Endothelial cell of umbilical vein (primary cell): ENCODE measurements around the gene ATAD1. TPM values are rescaled to one million over a fixed set of nuclear protein-coding genes. Genes with fewer than 3 reads are reported as not detected.
"Not testable (repeated sequence)": the region's sequence is repeated elsewhere in the genome, so short reads cannot be mapped to it uniquely, and the experiment has no call there.

Experiments used
- BruUV-seq: library from RNA; stranded (reverse); fragments of 400-500 nt; replicated peaks from 2 replicates; lab custom pipeline; 2021; lab: Mats Ljungman, UMichigan
- CTCF ChIA-PET: fragments of 300-600, 350-600 bp; sonication (Branson Sonifier 250); formaldehyde crosslinking; loops from one replicate; lab custom pipeline; 2021; ENCODE audit warnings: antibody characterized with exemption, inconsistent platforms; lab: Charles Lee
- POLR2A ChIA-PET: fragments of 300-600, 350-600 bp; sonication (Branson Sonifier 250); formaldehyde crosslinking; loops from one replicate; lab custom pipeline; 2021; ENCODE audit warnings: antibody characterized with exemption, inconsistent platforms; lab: Charles Lee
- DNase-seq: peaks from one replicate; pipeline ENCODE4 v3.0.0-alpha.2; 2011; ENCODE audit warnings: low read depth, low spot score
- FAIRE-seq: peaks from 2 replicates; lab custom pipeline; 2011; peaks lifted over from hg19 to GRCh38; lab: Jason Lieb, UNC
- H2AFZ ChIP-seq: 2 replicates; pipeline ENCODE4 v1.6.0; 2012; ENCODE audit warnings: low read depth, low read length, control low read depth, inconsistent platforms
- H3K27ac ChIP-seq: 2 replicates; pipeline ENCODE4 v1.5.1; 2011; ENCODE audit warnings: low read depth, mild to moderate bottlenecking, control low read depth, low read length, moderate library complexity; ENCODE audit not compliant: insufficient read depth
- H3K27me3 ChIP-seq, 2 experiments: 2 replicates each; pipeline versions ENCODE4 v1.6.0 to v1.6.1; 2011; ENCODE audit warnings: low read length in 2 of 2, mixed read lengths in 1 of 2; ENCODE audit not compliant: control insufficient read depth in 2 of 2, insufficient read depth in 2 of 2
- H3K36me3 ChIP-seq, 2 experiments: 2 replicates in 1 of 2; 3 replicates in 1 of 2; pipeline ENCODE4 v1.5.1; 2011; ENCODE audit warnings: low read length in 2 of 2, mild to moderate bottlenecking in 1 of 2, moderate library complexity in 1 of 2; ENCODE audit not compliant: control insufficient read depth in 2 of 2, insufficient read depth in 2 of 2; ENCODE audit errors: extremely low read depth in 1 of 2
- H3K4me1 ChIP-seq: 3 replicates; pipeline ENCODE4 v1.5.1; 2011; ENCODE audit warnings: mild to moderate bottlenecking, low read length; ENCODE audit not compliant: control insufficient read depth, insufficient read depth; ENCODE audit errors: extremely low read depth
- H3K4me2 ChIP-seq: 2 replicates; pipeline ENCODE4 v1.6.1; 2011; ENCODE audit warnings: low read length, control low read depth, mixed read lengths; ENCODE audit not compliant: insufficient read depth
- H3K4me3 ChIP-seq, 3 experiments: fragments of 200-600 bp in 1 of 3; sonication (generic), shearing (Covaris generic) in 1 of 3; replicated peaks in 1 of 3; 2 replicates each; pipeline ENCODE4 v1.5.1; 2011 to 2016; ENCODE audit warnings: control low read depth in 3 of 3, low read length in 3 of 3, mild to moderate bottlenecking in 2 of 3, inconsistent platforms in 1 of 3, low read depth in 1 of 3, moderate library complexity in 1 of 3; ENCODE audit not compliant: insufficient read depth in 1 of 3
- H3K79me2 ChIP-seq: 2 replicates; pipeline ENCODE4 v1.6.0; 2012; ENCODE audit warnings: low read length, inconsistent platforms; ENCODE audit not compliant: control insufficient read depth, insufficient read depth
- H3K9ac ChIP-seq: replicated peaks from 2 replicates; pipeline ENCODE3; 2011; ENCODE audit warnings: low read length, control low read depth; ENCODE audit not compliant: insufficient read depth; ENCODE audit errors: extremely low read depth
- H3K9me1 ChIP-seq: replicated peaks from 3 replicates; pipeline ENCODE4 v1.6.0; 2011; ENCODE audit warnings: mild to moderate bottlenecking, low read length; ENCODE audit not compliant: control insufficient read depth, insufficient read depth; ENCODE audit errors: extremely low read depth
- H3K9me3 ChIP-seq: replicated peaks from 2 replicates; pipeline ENCODE4 v1.5.1; 2012; ENCODE audit warnings: low read length, inconsistent platforms; ENCODE audit not compliant: control insufficient read depth, insufficient read depth
- H4K20me1 ChIP-seq: replicated peaks from 2 replicates; pipeline ENCODE3; 2011; ENCODE audit warnings: mild to moderate bottlenecking, low read length; ENCODE audit not compliant: control insufficient read depth, insufficient read depth; ENCODE audit errors: extremely low read depth
- EZH2 ChIP-seq: IDR thresholded peaks from 2 replicates; pipeline ENCODE4 v1.6.1; 2012; ENCODE audit warnings: borderline replicate concordance, low read depth, mild to moderate bottlenecking, moderate library complexity, low read length, inconsistent platforms; ENCODE audit not compliant: severe bottlenecking
- FOS ChIP-seq: IDR thresholded peaks from 2 replicates; pipeline ENCODE4 v1.6.1; 2011; ENCODE audit warnings: mild to moderate bottlenecking, low read length, moderate library complexity, borderline replicate concordance; ENCODE audit not compliant: insufficient read depth
- GATA2 ChIP-seq: IDR thresholded peaks from 2 replicates; pipeline ENCODE4 v1.7.0; 2011; ENCODE audit warnings: low read depth, mild to moderate bottlenecking, moderate library complexity, mixed read lengths, low read length; ENCODE audit not compliant: insufficient read length, insufficient read depth
- JUN ChIP-seq: IDR thresholded peaks from 2 replicates; pipeline ENCODE4 v1.6.1; 2011; ENCODE audit warnings: borderline replicate concordance, low read depth; ENCODE audit not compliant: insufficient read length, insufficient read depth
- MYC ChIP-seq: IDR thresholded peaks from one replicate; pipeline ENCODE4 v1.6.1; 2011; ENCODE audit warnings: mild to moderate bottlenecking, low read depth, low read length
- POLR2A ChIP-seq: IDR thresholded peaks from 2 replicates; pipeline ENCODE4 v1.6.1; 2012; ENCODE audit warnings: low read depth, mild to moderate bottlenecking, control low read depth, low read length
- POLR2AphosphoS5 ChIP-seq: IDR thresholded peaks from 2 replicates; pipeline ENCODE4 v1.6.1; 2012; ENCODE audit warnings: low read depth, mild to moderate bottlenecking, control low read depth, low read length, moderate library complexity; ENCODE audit not compliant: insufficient read depth
- dilution Hi-C: fragments of 300-500 bp; cut with MboI; formaldehyde crosslinking; loops from one replicate; pipeline ENCODE4 v1.15.0; 2019; ENCODE audit warnings: low sequenced_read_pairs; ENCODE audit not compliant: extremely low pct_ligation_motif_present
- intact Hi-C: fragments of 100-400 bp; cut with micrococcal nuclease; formaldehyde crosslinking; loops from one replicate; pipeline ENCODE4 v1.10.0; 2022
- polyA plus RNA-seq, 4 experiments: library from polyadenylated mRNA; depleted of rRNA in 3 of 4; stranded (reverse) in 3 of 4; unstranded in 1 of 4; fragments of >200 nt; gene quantifications; 2 replicates each; pipeline versions ENCODE4 v1.2.1 to v1.2.3, GENCODE V29; 2011 to 2012; ENCODE audit warnings: missing spikeins in 1 of 4
- total RNA-seq: library from RNA; stranded (reverse); gene quantifications from 2 replicates; pipeline ENCODE4 v1.2.3, GENCODE V29; 2021
- TF ChIP-seq, protein P1 (sequence below): IDR thresholded peaks from 2 replicates; pipeline ENCODE4 v1.6.1; 2011; ENCODE audit not compliant: insufficient read depth, insufficient read length
- TF ChIP-seq, protein P2 (sequence below), 2 donors: IDR thresholded peaks; 1 replicate in 1 of 2; 2 replicates in 1 of 2; pipeline ENCODE4 v1.5.1; 2011; ENCODE audit warnings: low read length in 2 of 2, mild to moderate bottlenecking in 2 of 2, moderate library complexity in 2 of 2, control low read depth in 1 of 2, inconsistent platforms in 1 of 2, low read depth in 1 of 2; ENCODE audit not compliant: insufficient read depth in 1 of 2; ENCODE audit errors: extremely low read depth in 1 of 2

The ATAD1 gene
- total and polyA plus RNA-seq, 2 donors (not counting 3 experiments of a cell fraction or from before 2014, with no cell fraction given), result 5.2 to 25.8 TPM

DNA sequence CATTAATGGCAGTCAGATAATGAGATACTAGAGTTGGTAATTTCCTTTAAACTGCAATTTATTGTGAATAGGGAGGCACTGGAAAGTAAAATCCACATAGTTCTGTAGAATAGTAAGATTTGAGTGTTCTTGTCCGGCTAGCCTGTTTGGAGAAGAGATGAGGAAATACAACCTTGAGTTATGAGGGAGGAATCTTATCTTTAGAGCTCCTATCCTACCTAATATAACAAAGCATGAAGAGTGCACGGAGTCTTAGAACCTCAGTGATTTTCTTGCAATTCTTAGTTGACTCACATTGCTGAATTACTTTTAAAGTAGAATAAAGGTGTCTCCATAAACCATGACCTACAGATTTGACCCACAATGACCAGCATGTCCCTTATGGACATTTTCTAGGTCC lies 73.4 kb downstream of the ATAD1 start:
- FAIRE-seq, result no peak
- dilution Hi-C loops, result no loop called here
- peaks cover 11% of the 10 kb centered on the region in 2 experiments for H3K36me3 ChIP-seq

GRCh38 chr10:87742992-87743610 lies 74.9 kb downstream of the ATAD1 start:
- FAIRE-seq, H3K9ac ChIP-seq, intact Hi-C loops, DNase-seq, H3K79me2 ChIP-seq, POLR2A ChIA-PET, H3K9me1 ChIP-seq, H3K27ac ChIP-seq, H3K4me3 ChIP-seq, H4K20me1 ChIP-seq, H2AFZ ChIP-seq, H3K4me2 ChIP-seq, H3K4me1 ChIP-seq, BruUV-seq, dilution Hi-C loops, H3K27me3 ChIP-seq, H3K9me3 ChIP-seq: not testable (repeated sequence)
- CTCF ChIA-PET, result interaction anchor here (1.0 to 1.6 kb wide), 2 partner anchors 10 to 30 kb away, joined by 3 to 4 read pairs; no protein-coding TSS in a partner anchor
- peaks cover 11% of the 10 kb centered on the region in 2 experiments for H3K36me3 ChIP-seq

More for the DNA sequence above, 73.4 kb downstream of the ATAD1 start:
- Histone ChIP-seq H3K9me3 (no peaks in the 10 kb centered on the region), H3K4me1 (no peaks in the 10 kb centered on the region), H3K4me3 (no peak overlapping the region), H3K27me3 (no peaks in the 10 kb centered on the region), H3K9ac (no peak overlapping the region), H2AFZ (no peak overlapping the region), H3K79me2 (no peaks in the 10 kb centered on the region), H3K4me2 (no peak overlapping the region), H3K9me1 (no peaks in the 10 kb centered on the region), H3K27ac (no peak overlapping the region), H4K20me1 (no peaks in the 10 kb centered on the region)
- BruUV-seq, result no TSS peak
- POLR2A ChIA-PET, result no interaction called here
- CTCF ChIA-PET, result interaction anchor here (1.0 to 1.1 kb wide), 3 partner anchors 10 to 18 kb away, joined by 3 to 5 read pairs (median 3); no protein-coding TSS in a partner anchor
- intact Hi-C loops, result no loop called here
- TF ChIP-seq JUN (no peak), POLR2A (no peak), FOS (no peak), EZH2 (no peak), GATA2 (no peak), POLR2AphosphoS5 (no peak), MYC (no peak)
- TF ChIP-seq, protein P1, sequence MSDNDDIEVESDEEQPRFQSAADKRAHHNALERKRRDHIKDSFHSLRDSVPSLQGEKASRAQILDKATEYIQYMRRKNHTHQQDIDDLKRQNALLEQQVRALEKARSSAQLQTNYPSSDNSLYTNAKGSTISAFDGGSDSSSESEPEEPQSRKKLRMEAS, result no peak
- TF ChIP-seq, protein P2, sequence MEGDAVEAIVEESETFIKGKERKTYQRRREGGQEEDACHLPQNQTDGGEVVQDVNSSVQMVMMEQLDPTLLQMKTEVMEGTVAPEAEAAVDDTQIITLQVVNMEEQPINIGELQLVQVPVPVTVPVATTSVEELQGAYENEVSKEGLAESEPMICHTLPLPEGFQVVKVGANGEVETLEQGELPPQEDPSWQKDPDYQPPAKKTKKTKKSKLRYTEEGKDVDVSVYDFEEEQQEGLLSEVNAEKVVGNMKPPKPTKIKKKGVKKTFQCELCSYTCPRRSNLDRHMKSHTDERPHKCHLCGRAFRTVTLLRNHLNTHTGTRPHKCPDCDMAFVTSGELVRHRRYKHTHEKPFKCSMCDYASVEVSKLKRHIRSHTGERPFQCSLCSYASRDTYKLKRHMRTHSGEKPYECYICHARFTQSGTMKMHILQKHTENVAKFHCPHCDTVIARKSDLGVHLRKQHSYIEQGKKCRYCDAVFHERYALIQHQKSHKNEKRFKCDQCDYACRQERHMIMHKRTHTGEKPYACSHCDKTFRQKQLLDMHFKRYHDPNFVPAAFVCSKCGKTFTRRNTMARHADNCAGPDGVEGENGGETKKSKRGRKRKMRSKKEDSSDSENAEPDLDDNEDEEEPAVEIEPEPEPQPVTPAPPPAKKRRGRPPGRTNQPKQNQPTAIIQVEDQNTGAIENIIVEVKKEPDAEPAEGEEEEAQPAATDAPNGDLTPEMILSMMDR (IDR thresholded peaks at IDR 0.05; ENCODE audit: extremely low read depth in 1 of 2, insufficient read depth in 1 of 2, low read depth in 1 of 2, low read length in 2 of 2), result no peak
- DNase-seq, result no peak
